Activated CD8-positive, alpha-beta memory T cell treated with anti-CD3 and anti-CD28 coated beads, Interleukin-2, amount 10 ng/mL, durations not matched to agents 7 days and 5 days (primary cell): Measurements from ENCODE around the gene MIX23. TPM values are rescaled to one million over a fixed set of nuclear protein-coding genes. Genes with fewer than 3 reads are reported as not detected.

Source experiments
- ATAC-seq: fragments of 150-1000 bp; cut with Tn5 transposase; one replicate; pipeline ENCODE4 v1.10.0; 2021; ENCODE audit warnings: moderate library complexity
- CTCF ChIA-PET: fragments of 350-600 bp; sonication (Branson Sonifier 250); formaldehyde crosslinking; loops from one replicate; lab custom pipeline; 2021; ENCODE audit warnings: antibody characterized with exemption; lab: Charles Lee
- DNase-seq: peaks from one replicate; pipeline ENCODE4 v3.0.0-alpha.2; 2020
- H3K27ac Mint-ChIP-seq: one replicate; pipeline ENCODE4 v1.8.0; 2021; ENCODE audit warnings: mild to moderate bottlenecking, mixed read lengths
- H3K27me3 Mint-ChIP-seq: one replicate; pipeline ENCODE4 v1.8.0; 2021; ENCODE audit warnings: mixed read lengths
- H3K36me3 Mint-ChIP-seq: one replicate; pipeline ENCODE4 v1.8.0; 2021; ENCODE audit warnings: mild to moderate bottlenecking, mixed read lengths
- H3K4me1 Mint-ChIP-seq: one replicate; pipeline ENCODE4 v1.8.0; 2021; ENCODE audit warnings: mixed read lengths
- H3K4me3 Mint-ChIP-seq: one replicate; pipeline ENCODE4 v1.8.0; 2021; ENCODE audit warnings: mild to moderate bottlenecking, moderate library complexity, mixed read lengths
- H3K9me3 Mint-ChIP-seq: one replicate; pipeline ENCODE4 v1.8.0; 2022; ENCODE audit warnings: low read depth, mixed read lengths
- total RNA-seq, 2 experiments: library from RNA; stranded (reverse); gene quantifications; one replicate each; pipeline ENCODE4 v1.2.3, GENCODE V29; 2021

The MIX23 gene
- 10 to 100 TPM; 39.3 to 48.9 TPM for total RNA-seq

GRCh38 chr3:122382888-122383666, at the start of gene MIX23:
Gene MIX23 (minus strand): TSS chr3:122383231. CDS start chr3:122383224, 7 bp downstream.
- H3K9me3 Mint-ChIP-seq, result no peaks in the 10 kb centered on the region
- no peaks in the 10 kb centered on the region for H3K27me3 Mint-ChIP-seq
- H3K27ac Mint-ChIP-seq, result peak within 1 kb of the TSS; percentile 92
- H3K4me3 Mint-ChIP-seq, result peak within 1 kb of the TSS; percentile 91
- H3K36me3 Mint-ChIP-seq, result peaks cover 16% of the 10 kb centered on the region
- CTCF ChIA-PET, result interaction anchor here (1.1 to 4.5 kb wide), 8 partner anchors 10 to 838 kb away, joined by 3 to 32 read pairs (median 8); partner anchors contain the start of gene WDR5B
- peak; percentile 91 for DNase-seq
- H3K4me1 Mint-ChIP-seq, result peaks cover 56% of the 10 kb centered on the region
- ATAC-seq, result peak; percentile 66

- Mint-ChIP-seq H3K9me3 (no peaks in the 10 kb centered on the region), H3K27me3 (no peaks in the 10 kb centered on the region), H3K4me3 (no peak overlapping the region), H3K4me1 (peaks cover 25% of the 10 kb centered on the region), H3K27ac (no peak overlapping the region), H3K36me3 (peaks cover 66% of the 10 kb centered on the region)
- ATAC-seq, result no peak
- CTCF ChIA-PET, result no interaction called here
- no peak for DNase-seq
These were observed 47.3 kb upstream of the MIX23 start for GRCh38 chr3:122430371-122430770.

GRCh38 chr3:122427857-122428471, 44.9 kb upstream of the MIX23 start:
- no peak overlapping the region for H3K4me3 Mint-ChIP-seq
- ATAC-seq, result peak; percentile 68

GRCh38 chr3:122421836-122422235, 38.8 kb upstream of the MIX23 start:
- DNase-seq, result no peak
- no peak overlapping the region for H3K4me3 Mint-ChIP-seq
- H3K27me3 Mint-ChIP-seq, result no peaks in the 10 kb centered on the region
- peaks cover 39% of the 10 kb centered on the region for H3K36me3 Mint-ChIP-seq
- no peak for ATAC-seq
- peaks cover 17% of the 10 kb centered on the region for H3K4me1 Mint-ChIP-seq
- H3K27ac Mint-ChIP-seq, result no peak overlapping the region
- CTCF ChIA-PET, result no interaction called here
- no peaks in the 10 kb centered on the region for H3K9me3 Mint-ChIP-seq

More at GRCh38 chr3:122427857-122428471, 44.9 kb upstream of the MIX23 start:
- Mint-ChIP-seq H3K27me3 (no peaks in the 10 kb centered on the region), H3K27ac (peak overlapping the region; percentile 60), H3K36me3 (peaks cover 57% of the 10 kb centered on the region), H3K9me3 (no peaks in the 10 kb centered on the region), H3K4me1 (peaks cover 28% of the 10 kb centered on the region)
- DNase-seq, result no peak
- CTCF ChIA-PET, result no interaction called here

- Mint-ChIP-seq H3K9me3 (no peaks in the 10 kb centered on the region), H3K27ac (no peak overlapping the region), H3K4me1 (peaks cover 23% of the 10 kb centered on the region), H3K27me3 (no peaks in the 10 kb centered on the region), H3K36me3 (peaks cover 33% of the 10 kb centered on the region), H3K4me3 (no peak overlapping the region)
- ATAC-seq (no peak), DNase-seq (no peak)
- CTCF ChIA-PET, result interaction anchor here (0.9 kb wide), 1 partner anchor 12 kb away, joined by 3 read pairs; no protein-coding TSS in a partner anchor
These were observed 38.1 kb upstream of the MIX23 start for GRCh38 chr3:122421101-122421500.

GRCh38 chr3:122416966-122417365, 33.9 kb upstream of the MIX23 start:
- Mint-ChIP-seq H3K36me3 (peaks cover 24% of the 10 kb centered on the region), H3K4me3 (peak overlapping the region; percentile 95), H3K27ac (peak overlapping the region; percentile 95), H3K27me3 (no peaks in the 10 kb centered on the region), H3K4me1 (peaks cover 47% of the 10 kb centered on the region), H3K9me3 (no peaks in the 10 kb centered on the region)
- ATAC-seq (no peak), DNase-seq (no peak)
- CTCF ChIA-PET, result interaction anchor here (1.0 to 3.6 kb wide), 6 partner anchors 17 to 263 kb away, joined by 3 to 26 read pairs (median 11); partner anchors contain the start of genes FAM162A, KPNA1, MIX23 and PARP14

- peak within 1 kb of the TSS; percentile 95 for H3K4me3 Mint-ChIP-seq
- peak; percentile 99 for DNase-seq
- H3K27me3 Mint-ChIP-seq, result no peaks in the 10 kb centered on the region
- H3K9me3 Mint-ChIP-seq, result no peaks in the 10 kb centered on the region
- ATAC-seq, result peak; percentile 93
- H3K27ac Mint-ChIP-seq, result peak within 1 kb of the TSS; percentile 95
- peaks cover 49% of the 10 kb centered on the region for H3K4me1 Mint-ChIP-seq
- peaks cover 21% of the 10 kb centered on the region for H3K36me3 Mint-ChIP-seq
- CTCF ChIA-PET, result interaction anchor here (0.9 to 3.6 kb wide), 9 partner anchors 16 to 264 kb away, joined by 3 to 26 read pairs (median 4); partner anchors contain the start of genes FAM162A, KPNA1, MIX23 and PARP14
These were observed 33.0 kb upstream of the MIX23 start, which contains the start of gene WDR5B for GRCh38 chr3:122415762-122416654. Gene WDR5B (minus strand): TSS chr3:122416062. CDS start chr3:122415528, 534 bp downstream.

GRCh38 chr3:122415104-122415744, 32.2 kb upstream of the MIX23 start:
- Mint-ChIP-seq H3K27ac (peak overlapping the region; percentile 95), H3K9me3 (no peaks in the 10 kb centered on the region), H3K36me3 (peaks cover 20% of the 10 kb centered on the region), H3K4me3 (peak overlapping the region; percentile 95), H3K4me1 (peaks cover 47% of the 10 kb centered on the region), H3K27me3 (no peaks in the 10 kb centered on the region)
- DNase-seq (peak; percentile 76), ATAC-seq (peak; percentile 54)
- CTCF ChIA-PET, result interaction anchor here (0.6 to 3.6 kb wide), 8 partner anchors 16 to 264 kb away, joined by 3 to 26 read pairs (median 5); partner anchors contain the start of genes FAM162A, KPNA1, MIX23 and PARP14

GRCh38 chr3:122414391-122414790, 31.4 kb upstream of the MIX23 start:
- CTCF ChIA-PET, result no interaction called here
- Mint-ChIP-seq H3K9me3 (no peaks in the 10 kb centered on the region), H3K4me1 (peaks cover 45% of the 10 kb centered on the region), H3K36me3 (peaks cover 20% of the 10 kb centered on the region), H3K4me3 (peak overlapping the region; percentile 95), H3K27ac (peak overlapping the region; percentile 95), H3K27me3 (no peaks in the 10 kb centered on the region)
- DNase-seq, result no peak
- ATAC-seq, result no peak

GRCh38 chr3:122410639-122411038, 27.6 kb upstream of the MIX23 start:
- CTCF ChIA-PET, result interaction anchor here (1.6 kb wide), 1 partner anchor 26 kb away, joined by 7 read pairs; the partner anchor contains the start of gene FAM162A

GRCh38 chr3:122410111-122410510, 27.1 kb upstream of the MIX23 start:
- H3K9me3 Mint-ChIP-seq, result no peaks in the 10 kb centered on the region
- H3K4me1 Mint-ChIP-seq, result peaks cover 33% of the 10 kb centered on the region
- no peaks in the 10 kb centered on the region for H3K27me3 Mint-ChIP-seq
- peaks cover 42% of the 10 kb centered on the region for H3K36me3 Mint-ChIP-seq
- ATAC-seq (no peak), DNase-seq (no peak)
- CTCF ChIA-PET, result no interaction called here
- H3K27ac Mint-ChIP-seq, result no peak overlapping the region
- no peak overlapping the region for H3K4me3 Mint-ChIP-seq

More at GRCh38 chr3:122410639-122411038, 27.6 kb upstream of the MIX23 start:
- peaks cover 39% of the 10 kb centered on the region for H3K36me3 Mint-ChIP-seq
- no peak overlapping the region for H3K4me3 Mint-ChIP-seq
- ATAC-seq (no peak), DNase-seq (no peak)
- no peak overlapping the region for H3K27ac Mint-ChIP-seq
- peaks cover 35% of the 10 kb centered on the region for H3K4me1 Mint-ChIP-seq
- no peaks in the 10 kb centered on the region for H3K27me3 Mint-ChIP-seq
- no peaks in the 10 kb centered on the region for H3K9me3 Mint-ChIP-seq

- no peak for ATAC-seq
- Mint-ChIP-seq H3K36me3 (peaks cover 42% of the 10 kb centered on the region), H3K27ac (no peak overlapping the region), H3K4me3 (no peak overlapping the region), H3K4me1 (peaks cover 26% of the 10 kb centered on the region), H3K9me3 (no peaks in the 10 kb centered on the region), H3K27me3 (no peaks in the 10 kb centered on the region)
- no peak for DNase-seq
- CTCF ChIA-PET, result interaction anchor here (0.6 to 1.8 kb wide), 2 partner anchors 17 to 307 kb away, joined by 3 to 5 read pairs; no protein-coding TSS in a partner anchor
These were observed 26.4 kb upstream of the MIX23 start for GRCh38 chr3:122409446-122409845.
